Gastroesophageal sphincter (tissue), 3 donors: ENCODE measurements around the gene NANOS2.

ENCODE experiments used
- CTCF ChIP-seq, 4 experiments: fragments of 200-600 bp in 2 of 4; fragments of 450-650 bp in 2 of 4; sonication (generic) in 1 of 4; IDR thresholded peaks; one replicate each; pipeline ENCODE4 v1.5.1; 2017 to 2019; ENCODE audit warnings: antibody characterized with exemption in 4 of 4, mild to moderate bottlenecking in 2 of 4, moderate library complexity in 2 of 4
- EP300 ChIP-seq: sonication (generic); formaldehyde crosslinking; IDR thresholded peaks from one replicate; pipeline ENCODE4 v1.6.1; 2017; ENCODE audit warnings: antibody characterized with exemption, mild to moderate bottlenecking
- POLR2A ChIP-seq, 2 donors: fragments of 450-650 bp; IDR thresholded peaks; one replicate each; pipeline ENCODE4 v1.6.1; 2017; ENCODE audit warnings: antibody characterized with exemption in 2 of 2, mild to moderate bottlenecking in 2 of 2, moderate library complexity in 1 of 2
- POLR2AphosphoS5 ChIP-seq: sonication (generic); formaldehyde crosslinking; IDR thresholded peaks from one replicate; pipeline ENCODE4 v1.6.1; 2017; ENCODE audit warnings: antibody characterized with exemption

DNA sequence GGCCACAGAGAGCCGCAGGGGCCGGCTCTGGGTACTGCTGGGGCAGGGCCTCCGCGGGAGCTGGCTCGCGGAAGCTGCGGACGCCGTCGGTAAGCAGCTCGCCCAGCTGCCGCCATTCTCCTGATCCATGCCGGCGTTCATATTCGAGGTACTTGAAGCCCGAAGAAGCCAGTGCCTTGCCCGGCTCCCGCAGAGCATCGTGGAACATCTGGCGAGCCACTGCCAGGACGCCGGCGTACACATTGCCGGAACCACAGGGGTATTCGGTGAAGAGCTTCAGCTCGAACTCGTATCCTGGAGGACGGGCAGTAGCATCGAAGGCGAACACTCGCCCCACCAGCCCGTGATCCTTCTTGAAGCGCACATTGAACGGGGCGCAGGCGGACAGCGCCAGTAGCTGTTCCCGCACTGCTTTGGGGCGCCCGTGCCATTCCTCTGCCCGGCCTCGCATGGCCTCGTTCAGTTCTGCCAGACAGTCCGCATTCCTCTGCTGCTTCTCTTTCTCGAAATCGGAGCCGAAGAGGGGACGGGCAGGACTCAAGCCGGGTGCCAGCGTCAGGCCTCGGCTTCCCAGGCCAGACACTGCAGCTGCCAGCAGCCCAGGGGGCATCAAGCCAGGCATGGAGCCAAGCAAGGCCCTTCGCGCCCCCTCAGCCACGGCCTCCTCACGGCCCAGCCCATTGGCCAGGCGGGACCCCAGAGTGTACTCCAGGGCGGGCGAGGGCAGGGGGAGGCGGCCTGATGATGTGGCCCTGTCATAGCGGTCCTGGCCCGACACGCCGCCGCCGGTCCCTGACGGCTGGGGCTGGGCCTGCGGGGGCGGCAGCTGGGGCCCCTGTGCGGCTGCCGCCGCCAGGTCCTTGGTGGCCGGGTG lies 29.7 kb downstream of the NANOS2 start:
- TF ChIP-seq EP300 (no peak), CTCF (IDR thresholded peaks at IDR 0.05) (no peak), POLR2A (IDR thresholded peaks at IDR 0.05) (no peak), POLR2AphosphoS5 (no peak)
